Endothelial cell of umbilical vein (primary cell): ENCODE measurements around the gene THSD7B.

Source experiments
- MAX ChIP-seq: IDR thresholded peaks from 2 replicates; pipeline ENCODE4 v1.6.1; 2011; ENCODE audit not compliant: insufficient read depth, insufficient read length
- POLR2AphosphoS5 ChIP-seq: IDR thresholded peaks from 2 replicates; pipeline ENCODE4 v1.6.1; 2012; ENCODE audit warnings: low read depth, mild to moderate bottlenecking, control low read depth, low read length, moderate library complexity; ENCODE audit not compliant: insufficient read depth
- TF ChIP-seq, protein P1 (sequence below), 2 donors: IDR thresholded peaks; 1 replicate in 1 of 2; 2 replicates in 1 of 2; pipeline ENCODE4 v1.5.1; 2011; ENCODE audit warnings: low read length in 2 of 2, mild to moderate bottlenecking in 2 of 2, moderate library complexity in 2 of 2, control low read depth in 1 of 2, inconsistent platforms in 1 of 2, low read depth in 1 of 2; ENCODE audit not compliant: insufficient read depth in 1 of 2; ENCODE audit errors: extremely low read depth in 1 of 2

DNA sequence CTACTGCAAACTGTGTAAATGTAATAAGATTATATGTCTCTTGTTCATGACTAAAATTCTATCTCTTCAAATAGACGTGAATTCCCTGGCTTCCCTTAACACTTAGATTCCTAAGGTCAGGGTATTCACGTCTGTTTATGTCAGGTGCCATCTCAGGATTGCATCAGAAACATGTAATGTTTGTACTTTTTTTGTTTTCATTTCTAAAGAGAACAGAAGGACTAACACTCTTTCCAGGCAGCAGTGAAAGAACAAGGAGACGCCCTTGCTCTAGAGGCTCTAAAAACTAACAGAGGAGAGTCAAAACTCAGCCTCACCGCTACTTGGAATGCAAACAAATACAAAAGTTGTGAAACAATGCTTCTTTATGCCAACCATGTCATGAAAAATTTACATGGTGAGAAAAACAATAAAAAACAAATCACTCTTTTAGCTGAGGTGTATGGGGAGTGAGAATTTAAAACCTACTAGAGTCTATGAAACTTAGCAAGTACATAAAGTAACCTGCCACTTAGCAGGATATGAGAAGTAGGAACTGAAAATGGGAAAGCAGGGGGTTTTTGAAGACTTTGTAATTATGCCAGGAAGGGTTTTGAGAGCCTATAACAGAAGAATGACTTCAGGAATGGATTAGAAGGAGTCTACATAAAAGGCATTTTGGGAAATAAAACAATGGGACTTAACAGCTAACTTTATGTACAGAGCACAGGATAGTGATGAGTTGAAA, 522.7 kb downstream of the THSD7B start:
- TF ChIP-seq, protein P1, sequence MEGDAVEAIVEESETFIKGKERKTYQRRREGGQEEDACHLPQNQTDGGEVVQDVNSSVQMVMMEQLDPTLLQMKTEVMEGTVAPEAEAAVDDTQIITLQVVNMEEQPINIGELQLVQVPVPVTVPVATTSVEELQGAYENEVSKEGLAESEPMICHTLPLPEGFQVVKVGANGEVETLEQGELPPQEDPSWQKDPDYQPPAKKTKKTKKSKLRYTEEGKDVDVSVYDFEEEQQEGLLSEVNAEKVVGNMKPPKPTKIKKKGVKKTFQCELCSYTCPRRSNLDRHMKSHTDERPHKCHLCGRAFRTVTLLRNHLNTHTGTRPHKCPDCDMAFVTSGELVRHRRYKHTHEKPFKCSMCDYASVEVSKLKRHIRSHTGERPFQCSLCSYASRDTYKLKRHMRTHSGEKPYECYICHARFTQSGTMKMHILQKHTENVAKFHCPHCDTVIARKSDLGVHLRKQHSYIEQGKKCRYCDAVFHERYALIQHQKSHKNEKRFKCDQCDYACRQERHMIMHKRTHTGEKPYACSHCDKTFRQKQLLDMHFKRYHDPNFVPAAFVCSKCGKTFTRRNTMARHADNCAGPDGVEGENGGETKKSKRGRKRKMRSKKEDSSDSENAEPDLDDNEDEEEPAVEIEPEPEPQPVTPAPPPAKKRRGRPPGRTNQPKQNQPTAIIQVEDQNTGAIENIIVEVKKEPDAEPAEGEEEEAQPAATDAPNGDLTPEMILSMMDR (IDR thresholded peaks at IDR 0.05; ENCODE audit: extremely low read depth in 1 of 2, insufficient read depth in 1 of 2, low read depth in 1 of 2, low read length in 2 of 2): no peak
- TF ChIP-seq POLR2AphosphoS5: no peak
- TF ChIP-seq MAX: no peak
